GM18519 (cell line): ENCODE measurements around the gene CDHR1.
"Not testable (repeated sequence)": the region's sequence is repeated elsewhere in the genome, so short reads cannot be mapped to it uniquely, and the experiment has no call there.

Source experiments
- ATAC-seq: cut with Tn5 transposase; IDR thresholded peaks from one replicate; pipeline ENCODE4 v1.9.1; 2021; ENCODE audit warnings: mild to moderate bottlenecking, moderate library complexity; ENCODE audit not compliant: unreplicated experiment, low FRiP score

Gene CDHR1

GRCh38 chr10:84194424-84195043, at the start of gene CDHR1:
Gene CDHR1 (plus strand): TSS chr10:84194537. CDS start chr10:84194761, 224 bp downstream.
- peak; percentile 56 for ATAC-seq

GRCh38 chr10:84147347-84147746, 47.0 kb upstream of the CDHR1 start:
- ATAC-seq, result no peak

GRCh38 chr10:84148006-84148597, 46.2 kb upstream of the CDHR1 start:
- peak; percentile 46 for ATAC-seq

GRCh38 chr10:84149854-84150253, 44.5 kb upstream of the CDHR1 start:
- no peak for ATAC-seq

- no peak for ATAC-seq
Observed at GRCh38 chr10:84152769-84153168, 41.6 kb upstream of the CDHR1 start.

- no peak for ATAC-seq
Observed at GRCh38 chr10:84155521-84155920, 38.8 kb upstream of the CDHR1 start.

GRCh38 chr10:84156009-84156408, 38.3 kb upstream of the CDHR1 start:
- ATAC-seq, result no peak

GRCh38 chr10:84156768-84157167, 37.6 kb upstream of the CDHR1 start:
- no peak for ATAC-seq

- ATAC-seq, result no peak
Observed at GRCh38 chr10:84158061-84158460, 36.3 kb upstream of the CDHR1 start.

GRCh38 chr10:84158550-84158949, 35.8 kb upstream of the CDHR1 start:
- no peak for ATAC-seq

GRCh38 chr10:84159076-84159685, 35.2 kb upstream of the CDHR1 start:
- no peak for ATAC-seq

GRCh38 chr10:84160663-84161362, 33.5 kb upstream of the CDHR1 start:
- ATAC-seq, result no peak

- ATAC-seq, result no peak
Observed at GRCh38 chr10:84163996-84164395, 30.3 kb upstream of the CDHR1 start.

GRCh38 chr10:84164442-84164841, 29.9 kb upstream of the CDHR1 start:
- ATAC-seq, result no peak

GRCh38 chr10:84166620-84167288, 27.6 kb upstream of the CDHR1 start:
- peak; percentile 61 for ATAC-seq

- ATAC-seq, result not testable (repeated sequence)
Observed at GRCh38 chr10:84167289-84167653, 27.1 kb upstream of the CDHR1 start.

- not testable (repeated sequence) for ATAC-seq
Observed at GRCh38 chr10:84168382-84168781, 26.0 kb upstream of the CDHR1 start.

GRCh38 chr10:84171237-84171636, 23.1 kb upstream of the CDHR1 start:
- not testable (repeated sequence) for ATAC-seq

GRCh38 chr10:84171700-84172466, 22.5 kb upstream of the CDHR1 start:
- not testable (repeated sequence) for ATAC-seq
